GM21423 (cell line): Measurements from ENCODE around the gene TGFBR3.

Experiments
- ATAC-seq: cut with Tn5 transposase; IDR thresholded peaks from one replicate; pipeline ENCODE4 v1.9.1; 2021; ENCODE audit warnings: mild to moderate bottlenecking, moderate library complexity; ENCODE audit not compliant: unreplicated experiment

Gene TGFBR3

GRCh38 chr1:91827459-91828321, 58.3 kb downstream of the TGFBR3 start:
- ATAC-seq: no peak

- no peak for ATAC-seq
Observed at GRCh38 chr1:91827087-91827458, 58.9 kb downstream of the TGFBR3 start.

- no peak for ATAC-seq
Observed at GRCh38 chr1:91826649-91827048, 59.3 kb downstream of the TGFBR3 start.

GRCh38 chr1:91826248-91826647, 59.7 kb downstream of the TGFBR3 start:
- ATAC-seq: no peak

GRCh38 chr1:91821126-91821868, 64.7 kb downstream of the TGFBR3 start:
- no peak for ATAC-seq

- ATAC-seq: no peak
Observed at GRCh38 chr1:91819038-91819788, 66.7 kb downstream of the TGFBR3 start.

GRCh38 chr1:91818713-91818975, 67.3 kb downstream of the TGFBR3 start:
- ATAC-seq: no peak

- no peak for ATAC-seq
Observed at GRCh38 chr1:91817211-91817905, 68.6 kb downstream of the TGFBR3 start.

GRCh38 chr1:91816031-91816430, 69.9 kb downstream of the TGFBR3 start:
- ATAC-seq: no peak

GRCh38 chr1:91814448-91814847, 71.5 kb downstream of the TGFBR3 start:
- no peak for ATAC-seq

- ATAC-seq: no peak
Observed at GRCh38 chr1:91813813-91814212, 72.1 kb downstream of the TGFBR3 start.

- ATAC-seq: no peak
Observed at GRCh38 chr1:91811363-91812025, 74.5 kb downstream of the TGFBR3 start.

GRCh38 chr1:91809317-91809716, 76.6 kb downstream of the TGFBR3 start:
- no peak for ATAC-seq

- no peak for ATAC-seq
Observed at GRCh38 chr1:91807921-91808620, 77.9 kb downstream of the TGFBR3 start.

- ATAC-seq: no peak
Observed at GRCh38 chr1:91806769-91807700, 78.9 kb downstream of the TGFBR3 start.

- ATAC-seq: no peak
Observed at GRCh38 chr1:91806181-91806768, 79.7 kb downstream of the TGFBR3 start.

- no peak for ATAC-seq
Observed at GRCh38 chr1:91805311-91805801, 80.6 kb downstream of the TGFBR3 start.

GRCh38 chr1:91804546-91805023, 81.4 kb downstream of the TGFBR3 start:
- ATAC-seq: no peak
